ENCODE results near the gene RALY.

GRCh38 chr20:34099675-34100074 lies 106.0 kb downstream of the RALY start:
- no peak for TF ChIP-seq TAF1 (IDR thresholded peaks at IDR 0.05; ENCODE audit: low read depth, low read length)
- TF ChIP-seq POLR2AphosphoS5 (IDR thresholded peaks at IDR 0.05; ENCODE audit: low read depth, low read length), result no peak
- 0 out of 2 replicates have a peak, but pooled peaks have one; percentile 30 for TF ChIP-seq POLR2A (IDR thresholded peaks at IDR 0.05; ENCODE audit: low read depth, low read length)
- TF ChIP-seq SPI1 (IDR thresholded peaks at IDR 0.05; ENCODE audit: low read depth, low read length), result no peak
- TF ChIP-seq POU2F2 (IDR thresholded peaks at IDR 0.05; ENCODE audit: low read depth, low read length), result no peak

All from GM12891 (cell line).